GM18517 (cell line): ENCODE data around the gene SP2.

Experiments
- ATAC-seq: cut with Tn5 transposase; IDR thresholded peaks from one replicate; pipeline ENCODE4 v1.9.1; 2021; ENCODE audit warnings: mild to moderate bottlenecking, moderate library complexity; ENCODE audit not compliant: unreplicated experiment

SP2 gene

DNA sequence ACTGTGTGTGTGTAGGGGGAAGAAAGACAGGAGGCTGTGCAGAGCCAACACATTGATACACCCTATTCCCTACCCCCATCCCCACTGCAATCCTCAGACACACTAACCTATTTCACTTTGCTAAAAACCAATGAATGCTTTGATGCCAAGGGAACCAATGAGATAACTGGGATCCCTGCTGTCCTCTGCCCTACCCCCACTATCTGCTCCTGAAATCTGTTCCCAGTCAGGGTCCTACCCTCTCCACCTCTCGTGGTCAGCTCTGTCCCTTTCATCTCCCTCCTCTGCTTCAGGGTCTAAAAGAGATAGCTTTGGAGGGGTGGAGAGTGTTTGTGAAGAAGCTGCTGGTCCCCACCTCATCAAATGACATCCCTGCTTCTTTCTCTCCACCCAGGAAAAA is 26.0 kb upstream of the SP2 start:
- no peak for ATAC-seq

DNA sequence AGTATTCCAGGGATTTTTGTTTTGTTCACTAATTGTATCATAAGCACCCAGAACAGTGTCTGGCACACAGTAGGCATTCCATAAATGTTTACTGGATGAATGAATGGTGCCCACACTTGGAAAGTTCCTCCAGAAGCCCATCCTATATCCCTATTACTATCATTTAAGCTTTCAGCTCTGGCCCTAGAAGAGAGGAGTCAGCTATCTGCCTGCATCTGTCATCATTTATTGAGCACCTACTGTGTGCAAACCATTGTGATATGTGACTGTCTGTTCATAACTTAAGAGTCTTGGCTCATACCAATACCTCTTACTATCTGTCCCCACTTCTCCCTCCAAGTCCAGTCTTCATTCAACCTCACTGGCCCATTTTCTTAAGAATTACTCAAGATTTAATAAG is 25.0 kb upstream of the SP2 start:
- no peak for ATAC-seq

DNA sequence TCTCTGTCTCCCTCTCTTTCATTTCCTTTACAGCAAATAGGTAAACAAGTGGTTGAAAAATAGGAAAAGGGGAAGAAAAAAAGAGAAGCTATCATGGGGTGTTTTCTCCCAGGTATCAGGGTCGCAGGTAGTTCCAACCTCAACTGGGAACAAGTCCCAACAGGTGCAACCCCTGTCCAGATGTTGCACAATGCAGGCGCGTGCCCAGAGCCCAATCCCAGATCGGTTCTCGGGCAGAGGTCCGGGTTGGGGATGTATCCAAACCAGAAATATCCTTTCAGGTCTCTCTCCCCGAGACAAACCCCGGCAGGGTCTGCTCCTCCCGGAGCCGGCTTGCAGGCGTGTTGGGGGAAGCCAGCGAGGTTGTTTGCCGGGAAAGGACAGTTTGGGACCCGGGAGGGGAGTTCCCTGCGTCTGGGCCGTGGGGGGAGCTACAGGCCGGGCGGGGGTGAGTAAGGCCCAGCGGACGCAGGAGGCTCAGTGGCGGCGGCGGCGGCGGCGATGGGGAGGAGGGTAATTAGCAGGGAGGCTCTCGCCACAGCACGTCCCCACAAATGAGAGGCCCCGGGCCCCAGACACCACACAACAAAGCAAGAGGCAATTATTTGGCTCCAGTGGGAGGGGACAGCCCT is 23.9 kb upstream of the SP2 start:
- no peak for ATAC-seq

DNA sequence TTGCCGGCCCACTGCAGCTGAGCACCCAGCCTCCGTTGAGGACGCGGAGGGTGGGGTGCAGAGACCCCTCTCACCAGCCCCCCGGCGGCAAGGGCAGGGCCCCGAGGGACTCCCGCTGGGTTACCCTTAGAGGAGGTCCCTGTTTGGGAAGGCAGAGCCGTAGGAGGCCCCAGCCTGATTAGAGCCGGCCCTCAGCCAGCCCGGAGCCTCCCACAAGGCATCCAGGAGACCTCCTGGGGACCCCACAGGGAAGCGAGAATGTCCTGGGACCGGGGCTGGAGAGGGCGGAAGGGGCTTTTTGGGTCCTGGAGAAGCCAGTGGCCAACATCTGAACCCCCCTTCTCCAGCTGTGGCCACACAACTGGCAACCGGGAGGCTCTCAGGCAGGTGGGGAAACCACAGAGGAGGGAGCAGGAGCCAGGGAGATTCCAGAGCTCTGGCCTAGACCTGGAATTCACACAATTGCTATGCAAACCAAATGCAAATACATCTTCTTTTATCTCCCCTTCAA is 23.3 kb upstream of the SP2 start:
- no peak for ATAC-seq

DNA sequence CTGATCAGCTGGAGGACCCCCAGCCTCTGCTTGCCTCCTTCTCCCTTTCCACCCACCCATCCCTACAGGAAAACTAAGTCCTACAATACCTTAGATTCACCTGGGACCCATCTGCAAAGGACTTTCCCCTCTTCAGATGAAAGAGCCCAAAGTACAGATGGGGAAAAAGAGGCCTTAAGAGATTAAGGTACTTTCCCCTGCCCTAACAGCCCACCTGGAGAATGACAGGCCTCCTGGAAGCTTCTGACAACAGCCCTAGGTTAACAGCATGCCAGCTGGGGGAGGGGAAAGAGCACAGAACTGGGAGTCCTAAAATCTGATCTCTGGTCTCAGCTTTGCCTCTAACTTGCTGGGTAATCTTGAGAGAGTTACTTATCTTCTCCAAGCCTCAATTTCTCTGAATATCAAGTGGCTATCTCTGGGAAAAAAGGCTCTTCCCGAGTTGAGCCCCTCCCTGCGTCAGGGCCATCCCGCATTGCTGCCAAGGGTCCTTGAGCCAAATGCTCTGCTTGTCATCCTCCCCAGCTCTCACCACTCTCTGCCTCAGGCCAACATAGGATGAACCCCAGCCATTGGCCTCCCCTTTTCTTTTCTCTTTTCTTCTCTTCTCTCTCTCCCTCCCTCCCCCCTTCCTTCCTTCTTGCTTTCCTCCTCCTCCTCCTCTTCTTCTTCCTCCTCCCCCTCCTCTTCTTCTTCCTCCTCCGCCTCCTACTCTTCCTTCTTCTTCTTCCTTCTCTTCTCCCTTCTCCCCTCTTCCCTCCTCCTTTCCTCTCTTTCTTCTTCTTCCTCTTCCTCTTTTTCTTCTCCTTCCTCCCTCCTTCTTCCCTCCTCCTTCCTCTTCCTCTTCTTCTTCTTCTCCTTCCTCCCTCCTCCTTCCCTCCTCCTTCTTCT is 22.6 kb upstream of the SP2 start:
- no peak for ATAC-seq

DNA sequence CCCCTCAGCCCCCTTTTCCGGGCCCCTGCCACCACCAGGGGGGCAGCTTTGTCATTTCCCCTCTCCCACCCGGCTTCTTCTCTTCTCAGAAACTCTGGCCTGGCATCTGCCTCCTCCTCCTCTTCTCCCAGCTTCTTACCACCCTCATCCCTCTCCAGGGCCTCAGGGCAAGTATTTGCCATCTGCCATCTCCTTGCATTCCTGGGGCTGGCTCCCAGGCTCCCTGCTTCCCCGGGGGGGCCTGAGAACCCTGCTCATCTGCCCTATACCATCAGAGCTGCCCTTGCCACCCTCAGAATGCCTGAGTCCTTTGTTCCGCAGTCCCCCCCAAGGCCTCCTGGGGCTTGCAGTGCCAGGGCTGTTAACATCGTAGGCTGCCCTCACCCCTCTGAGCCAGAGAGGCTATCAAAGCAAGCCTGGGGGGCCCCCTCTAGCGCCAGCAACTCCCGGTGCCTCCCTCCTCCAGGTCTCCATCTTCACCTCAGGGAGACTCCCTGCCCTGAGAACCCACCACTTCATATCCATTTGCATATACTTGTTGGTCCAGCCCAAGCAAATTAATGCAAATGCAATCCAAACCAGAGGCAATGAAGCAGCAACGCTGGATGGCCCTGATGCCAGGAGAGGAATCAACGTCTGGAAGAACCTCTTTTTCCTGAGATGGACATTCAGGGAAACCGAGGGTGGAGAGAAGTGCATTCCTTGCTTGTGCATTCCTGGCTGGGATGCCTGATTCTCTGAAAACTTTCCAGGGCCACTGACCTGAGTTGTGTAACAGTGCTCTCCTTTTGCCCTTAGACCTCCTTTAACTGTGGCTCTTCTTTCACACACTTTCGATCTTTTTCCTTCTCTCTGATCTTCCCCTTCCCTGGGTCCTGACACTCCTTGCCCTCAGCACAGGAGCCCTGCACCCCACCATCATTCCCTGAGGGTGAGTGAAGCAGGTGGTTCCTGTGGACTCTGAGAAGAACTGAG is 20.7 kb upstream of the SP2 start:
- ATAC-seq: no peak

DNA sequence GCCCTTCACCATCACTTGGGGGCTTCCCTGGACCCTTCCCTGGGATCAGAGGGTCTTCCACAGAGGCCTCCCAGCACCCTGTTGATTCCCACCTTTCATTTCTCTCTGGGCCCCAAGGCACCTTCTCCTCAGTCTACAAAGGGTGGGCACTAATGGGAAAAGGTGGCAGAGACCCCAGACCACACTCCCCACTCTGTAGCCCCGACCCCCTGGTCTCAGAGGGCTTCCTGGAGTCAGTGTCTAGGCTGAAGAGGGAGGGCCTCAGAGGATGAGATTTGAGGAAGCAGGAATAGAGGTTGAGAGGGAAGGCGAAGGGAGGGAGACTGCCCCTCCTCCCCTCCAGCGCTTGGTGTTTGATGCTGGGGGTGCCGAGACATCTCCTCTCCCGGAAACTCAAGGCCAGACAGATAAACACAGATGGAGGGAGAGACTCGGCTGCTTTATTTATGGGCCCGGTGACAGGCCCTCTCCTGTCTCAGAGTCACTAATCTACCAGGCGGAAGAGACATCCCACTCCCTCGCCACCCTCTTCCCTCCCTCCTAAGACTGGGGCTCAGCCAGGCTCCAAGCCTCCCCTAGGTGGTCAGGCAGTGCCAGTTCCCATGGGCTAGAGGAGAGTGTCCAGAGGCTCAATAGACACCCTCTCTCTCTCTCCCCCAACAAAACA is 18.5 kb upstream of the SP2 start:
- ATAC-seq: no peak

DNA sequence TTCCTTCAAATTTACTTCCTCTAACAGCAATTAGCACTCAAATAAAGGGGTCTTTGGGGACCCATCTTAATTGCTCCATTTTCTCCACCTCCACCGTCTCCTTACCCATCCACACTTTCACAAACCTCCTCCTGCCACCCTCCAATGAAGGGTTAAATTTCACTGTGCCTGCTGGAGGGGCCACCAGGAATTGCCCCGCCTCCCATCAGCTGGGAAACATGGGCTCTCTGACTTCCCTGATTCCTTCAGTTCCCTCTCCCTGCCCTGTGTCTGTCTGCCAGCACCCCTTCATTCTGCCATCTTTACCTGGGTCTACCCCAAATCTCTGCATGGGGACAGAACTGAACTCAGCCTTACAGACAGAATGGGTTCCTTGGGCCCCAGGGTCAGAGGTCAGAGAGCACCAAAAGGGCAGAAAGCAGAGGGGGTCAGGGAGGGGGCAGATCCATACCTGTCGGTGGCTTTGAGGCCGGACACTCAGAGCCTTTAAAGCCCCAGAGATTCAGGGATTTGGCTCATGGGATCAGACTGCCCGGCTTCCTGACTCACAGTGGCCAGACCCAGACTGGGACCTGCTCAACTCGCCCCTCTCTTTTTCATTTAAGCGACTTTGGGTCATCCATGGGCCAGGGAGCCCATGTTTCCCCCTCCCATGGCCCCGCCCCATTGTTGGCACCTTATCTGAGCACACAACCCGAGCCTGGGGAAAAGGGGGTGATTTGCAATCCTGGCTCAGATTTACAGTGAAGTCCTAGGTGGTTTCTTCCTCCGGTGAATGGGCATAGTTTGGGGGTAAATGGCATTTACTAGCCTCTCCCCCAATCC is 17.6 kb upstream of the SP2 start:
- no peak for ATAC-seq

DNA sequence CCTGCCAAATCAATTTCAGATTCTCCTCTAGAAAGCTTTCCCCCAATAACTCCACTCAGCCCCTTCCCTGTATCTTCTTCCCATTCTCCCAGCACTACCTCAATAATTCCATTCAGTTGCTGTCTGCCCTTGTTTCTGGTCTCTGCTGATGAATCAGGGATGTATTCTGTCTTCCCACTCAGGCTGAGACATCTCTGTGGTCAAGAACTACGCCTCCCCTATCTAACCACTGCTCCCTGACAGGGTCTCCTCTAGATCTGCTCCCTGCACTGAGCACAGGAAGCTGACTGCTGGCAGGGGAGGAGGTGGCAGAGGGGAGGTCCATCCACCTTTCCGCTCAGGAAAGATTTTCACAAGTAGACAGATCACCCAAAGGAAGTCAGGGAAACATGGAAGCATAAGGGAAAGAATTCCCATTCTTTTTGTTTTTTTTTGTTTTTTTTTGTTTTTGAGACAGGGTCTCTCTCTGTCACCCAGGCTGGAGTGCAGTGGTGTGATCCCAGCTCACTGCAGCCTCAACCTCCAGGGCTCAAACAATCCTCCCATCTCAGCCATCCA is 16.9 kb upstream of the SP2 start:
- no peak for ATAC-seq

DNA sequence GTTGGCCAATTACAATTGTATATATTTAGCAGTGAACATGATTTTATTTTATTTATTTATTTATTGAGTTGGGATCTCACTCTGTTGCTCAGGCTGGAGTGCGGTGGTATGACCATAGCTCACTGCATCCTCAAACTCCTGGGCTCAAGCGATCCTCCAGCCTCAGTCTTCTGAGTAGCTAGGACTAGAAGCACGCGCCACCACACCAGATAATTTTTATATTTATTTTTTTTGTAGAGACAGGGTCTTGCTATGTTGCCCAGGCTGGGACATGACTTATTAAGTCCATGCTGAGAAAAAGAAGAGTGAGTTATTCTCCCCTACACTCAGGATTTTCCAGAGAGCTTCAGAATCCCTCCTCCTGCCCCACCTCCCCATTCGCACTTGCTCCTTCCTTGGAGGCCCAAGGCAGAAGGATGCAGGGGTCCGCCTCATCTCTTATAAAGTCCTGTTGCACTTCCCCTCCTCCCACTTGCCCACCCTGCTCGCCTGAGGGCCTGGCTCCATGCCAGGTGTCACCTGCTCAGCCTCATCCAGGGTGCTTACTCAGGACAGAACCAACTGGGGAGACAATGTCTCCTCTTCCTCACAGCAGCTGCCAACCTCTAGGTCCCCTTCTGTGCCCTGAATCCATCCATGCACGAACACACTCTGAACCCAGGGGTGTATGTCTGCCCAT is 16.1 kb upstream of the SP2 start:
- ATAC-seq: no peak

DNA sequence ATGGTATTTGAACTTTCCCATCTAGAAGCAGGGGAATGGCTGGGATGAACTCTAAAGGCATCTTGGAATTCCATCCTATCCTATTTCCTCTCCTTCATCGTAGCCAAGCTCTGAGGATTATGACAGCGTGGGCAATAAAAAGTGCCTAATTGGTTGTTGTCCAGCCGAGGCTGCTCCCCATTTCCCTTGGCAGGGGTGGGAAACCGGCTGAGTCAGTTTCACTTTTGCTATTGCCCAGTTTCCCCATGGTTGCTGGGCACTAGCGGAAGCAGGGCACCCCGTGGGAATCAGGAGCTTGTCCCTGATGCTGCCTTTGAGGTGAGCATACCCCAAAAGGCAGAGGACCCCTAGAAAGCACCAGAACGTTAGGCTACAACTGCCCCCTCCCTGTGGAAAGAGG is 13.8 kb upstream of the SP2 start:
- ATAC-seq: no peak

DNA sequence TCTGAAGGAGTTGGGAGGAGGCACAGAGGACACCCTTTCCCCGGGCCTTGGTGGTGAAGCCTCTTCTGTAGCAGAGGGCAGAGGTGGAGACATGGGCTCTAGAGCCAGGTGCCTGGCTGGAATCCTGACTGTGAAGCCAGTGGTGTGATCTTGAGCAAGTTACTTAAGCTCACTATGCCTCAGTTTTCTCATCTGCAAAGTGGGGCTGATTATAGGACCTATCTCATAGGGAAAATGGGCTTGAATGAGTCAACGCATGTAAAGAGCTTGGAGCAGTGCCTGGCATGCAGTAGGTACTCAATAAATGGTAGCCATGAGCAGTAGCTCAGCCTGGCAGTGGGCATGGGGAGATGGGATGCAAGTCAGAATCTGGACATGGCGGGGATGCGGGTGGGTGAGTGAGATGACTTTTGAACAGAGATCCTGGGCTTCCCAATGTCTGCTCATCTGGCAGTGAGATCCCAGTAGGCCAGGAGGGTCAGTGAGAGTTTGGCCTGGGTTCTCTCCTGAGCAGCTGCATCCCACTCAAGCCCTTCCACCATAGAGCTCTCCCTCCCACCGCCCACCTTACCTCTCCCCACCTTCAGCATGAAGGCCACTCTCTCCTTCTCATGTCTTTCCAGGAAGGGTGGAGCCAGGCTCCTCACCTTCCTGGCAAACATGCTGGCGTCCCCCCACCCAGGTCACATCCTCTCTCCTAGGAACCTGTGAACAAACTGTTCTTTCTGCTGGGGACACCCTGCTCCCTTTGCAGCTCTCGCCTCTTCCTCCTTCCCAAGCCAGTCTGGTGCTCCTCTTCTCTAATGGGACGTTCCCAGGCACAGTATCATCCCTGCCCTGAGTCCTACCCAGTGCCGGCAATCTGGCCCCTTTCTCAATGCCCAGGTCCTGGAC is 13.1 kb upstream of the SP2 start:
- ATAC-seq: no peak

DNA sequence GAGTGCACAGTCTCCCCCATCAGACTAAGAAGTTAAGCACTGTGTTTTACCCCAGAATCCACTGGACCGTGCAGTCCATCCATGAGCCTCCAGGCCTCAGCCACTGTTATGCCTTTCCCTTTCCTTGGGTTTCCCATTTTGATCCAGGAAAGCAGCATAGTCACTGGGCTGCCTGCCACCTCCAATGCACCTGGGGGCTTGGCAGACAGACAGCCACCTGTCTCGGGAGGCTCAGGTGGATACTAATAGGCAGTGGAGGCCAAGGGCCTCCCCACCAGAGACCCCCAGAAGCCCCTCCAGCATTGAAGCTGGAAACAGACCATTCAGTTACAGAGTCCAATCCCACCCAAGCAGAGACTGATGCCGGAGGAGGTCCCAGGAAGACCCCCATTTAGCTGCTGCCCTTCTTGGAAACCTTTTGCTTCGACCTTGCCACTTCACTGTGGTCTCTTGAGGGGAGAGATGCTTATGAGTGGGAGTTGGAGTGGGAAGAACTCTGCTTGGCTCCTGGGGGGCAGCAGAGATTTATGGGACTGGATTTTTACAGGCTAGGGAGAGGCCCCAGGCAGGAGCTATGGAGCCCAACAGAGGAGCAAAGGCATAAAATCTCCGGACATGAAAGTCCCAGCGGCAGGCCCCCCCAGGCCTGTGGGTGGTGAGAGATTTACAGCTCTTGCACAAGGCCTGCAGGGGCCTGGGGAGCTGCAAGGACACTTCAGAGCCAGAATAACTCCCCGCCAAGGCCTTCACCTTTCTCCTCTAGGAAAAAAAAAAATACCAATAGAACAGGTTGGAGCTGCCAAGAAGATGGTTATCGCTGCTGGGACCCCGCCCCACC is 12.2 kb upstream of the SP2 start:
- ATAC-seq: no peak

DNA sequence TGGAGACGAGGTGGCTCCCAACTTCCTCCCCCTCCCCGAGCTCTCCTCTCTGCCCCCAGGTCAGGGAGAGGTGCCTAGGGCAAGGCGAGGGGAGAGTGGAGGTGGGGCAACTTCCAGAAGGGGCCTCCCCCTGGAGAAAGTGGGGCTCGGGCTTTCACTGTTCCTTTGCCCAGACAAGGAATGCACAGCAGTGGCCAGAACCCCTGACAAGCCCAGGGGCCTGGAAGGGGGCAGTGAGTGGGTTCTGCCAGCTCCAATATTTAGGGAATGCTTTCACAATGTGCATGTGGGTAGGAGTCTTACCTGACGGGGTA is 11.7 kb upstream of the SP2 start:
- no peak for ATAC-seq

DNA sequence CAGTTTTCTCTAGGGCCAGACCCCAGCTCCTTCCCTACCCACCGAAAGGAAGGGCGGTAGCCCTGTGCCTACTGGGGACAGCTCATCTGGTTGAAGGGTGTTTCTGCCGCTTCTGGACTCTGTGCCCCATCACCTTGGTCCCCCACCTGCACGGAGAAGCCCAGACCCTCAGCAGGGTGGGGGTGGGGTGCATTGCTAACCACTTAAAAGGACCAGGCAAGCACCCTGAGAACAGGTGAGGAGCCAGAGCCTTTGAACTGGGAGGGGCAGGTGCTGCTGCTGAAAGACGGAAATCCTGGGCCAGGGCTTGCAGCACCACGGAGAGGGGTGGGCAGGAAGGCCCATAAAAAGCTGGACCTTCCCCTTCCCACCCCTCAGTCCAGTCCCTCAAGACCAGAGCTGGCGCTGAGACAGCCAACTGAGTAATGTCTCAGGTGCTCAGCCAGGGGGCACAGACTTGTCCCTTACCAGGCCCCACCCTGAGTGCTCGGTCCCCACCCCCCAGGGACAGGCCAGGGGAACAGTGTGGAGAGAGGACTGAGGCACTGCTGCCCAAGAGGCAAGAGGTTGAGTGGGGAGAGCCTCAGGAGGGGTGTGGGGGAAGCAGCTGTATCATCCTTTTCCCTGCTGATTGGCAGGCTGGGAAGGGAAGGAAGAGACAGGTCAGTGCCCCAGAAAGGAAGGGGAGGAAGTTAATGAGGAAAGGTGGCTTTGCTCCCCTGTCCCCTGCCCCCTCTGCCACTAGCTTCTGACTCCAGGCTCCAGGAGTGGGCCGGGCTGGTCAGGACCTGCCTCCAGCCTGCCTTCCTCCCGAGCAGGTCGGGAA is 10.9 kb upstream of the SP2 start:
- no peak for ATAC-seq

DNA sequence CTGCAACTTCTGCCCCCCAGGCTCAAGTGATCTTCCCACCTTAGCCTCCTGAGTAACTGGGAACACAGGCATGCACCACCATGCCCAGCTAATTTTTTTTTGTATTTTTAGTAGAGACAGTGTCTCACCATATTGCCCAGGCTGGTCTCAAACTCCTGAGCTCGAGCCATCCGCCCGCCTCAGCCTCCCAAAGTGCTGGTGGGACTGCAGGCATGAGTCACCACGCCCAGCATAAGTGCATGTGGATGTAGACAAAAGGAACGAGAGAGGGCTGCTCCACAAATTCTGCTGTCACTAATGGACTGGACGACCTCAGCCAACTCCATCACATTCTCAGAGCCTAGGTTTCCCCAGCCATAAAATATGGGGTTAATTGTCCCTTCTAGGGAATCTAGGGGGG is 7.7 kb upstream of the SP2 start:
- ATAC-seq: no peak
